Osteocyte (in vitro differentiated cells): ENCODE data around the gene N4BP2L2. TPM values are rescaled to one million over a fixed set of nuclear protein-coding genes. Genes with fewer than 3 reads are reported as not detected.

Experiments used
- DNase-seq: peaks from one replicate; pipeline ENCODE4 v3.0.0; 2021; ENCODE audit warnings: mixed read lengths; ENCODE audit not compliant: unreplicated experiment; ENCODE audit errors: extremely low spot score
- H3K27ac Mint-ChIP-seq: one replicate; pipeline ENCODE4 v1.8.0; 2021; ENCODE audit warnings: mild to moderate bottlenecking, mixed read lengths; ENCODE audit not compliant: unreplicated experiment
- H3K27me3 Mint-ChIP-seq: one replicate; pipeline ENCODE4 v1.8.0; 2021; ENCODE audit warnings: mixed read lengths; ENCODE audit not compliant: unreplicated experiment
- H3K36me3 Mint-ChIP-seq: one replicate; pipeline ENCODE4 v1.8.0; 2021; ENCODE audit warnings: mixed read lengths; ENCODE audit not compliant: unreplicated experiment
- H3K4me1 Mint-ChIP-seq: one replicate; pipeline ENCODE4 v1.8.0; 2021; ENCODE audit warnings: mixed read lengths; ENCODE audit not compliant: unreplicated experiment
- H3K4me3 Mint-ChIP-seq: one replicate; pipeline ENCODE4 v1.8.0; 2021; ENCODE audit warnings: mild to moderate bottlenecking, moderate library complexity, mixed read lengths; ENCODE audit not compliant: unreplicated experiment
- H3K9me3 Mint-ChIP-seq: one replicate; pipeline ENCODE4 v1.8.0; 2021; ENCODE audit warnings: mixed read lengths; ENCODE audit not compliant: unreplicated experiment
- CTCF ChIP-seq: fragments of 200-600 bp; sonication (generic); IDR thresholded peaks from 2 replicates; pipeline ENCODE4 v1.5.0; 2021; ENCODE audit warnings: antibody characterized with exemption, mild to moderate bottlenecking, moderate library complexity
- total RNA-seq: library from RNA; stranded (reverse); gene quantifications from 2 replicates; pipeline ENCODE4 v1.2.1, GENCODE V29; 2021

N4BP2L2 gene
- total RNA-seq, 1 donor from 2014 or later: 138 TPM

GRCh38 chr13:32423592-32423991, 115.0 kb downstream of the N4BP2L2 start:
- no peak overlapping the region for H3K27ac Mint-ChIP-seq
- no peaks in the 10 kb centered on the region for H3K9me3 Mint-ChIP-seq
- H3K4me3 Mint-ChIP-seq: no peak overlapping the region
- peaks cover 18% of the 10 kb centered on the region for H3K36me3 Mint-ChIP-seq
- no peak for DNase-seq
- H3K4me1 Mint-ChIP-seq: peaks cover 18% of the 10 kb centered on the region
- no peaks in the 10 kb centered on the region for H3K27me3 Mint-ChIP-seq
- no peak for TF ChIP-seq CTCF

DNA sequence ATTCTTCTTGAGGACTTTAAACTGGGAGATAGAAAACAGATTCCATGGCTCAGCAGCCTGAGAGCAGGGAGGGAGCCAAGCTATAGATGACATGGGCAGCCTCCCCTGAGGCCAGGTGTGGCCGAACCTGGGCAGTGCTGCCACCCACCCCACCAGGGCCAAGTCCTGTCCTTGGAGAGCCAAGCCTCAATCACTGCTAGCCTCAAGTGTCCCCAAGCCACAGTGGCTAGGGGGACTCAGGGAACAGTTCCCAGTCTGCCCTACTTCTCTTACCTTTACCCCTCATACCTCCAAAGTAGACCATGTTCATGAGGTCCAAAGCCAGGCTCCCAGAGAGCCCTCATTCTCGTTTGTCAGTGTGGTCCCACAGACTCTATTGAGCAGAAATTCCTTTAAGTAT, 118.7 kb downstream of the N4BP2L2 start:
- no peaks in the 10 kb centered on the region for H3K9me3 Mint-ChIP-seq
- no peak overlapping the region for H3K27ac Mint-ChIP-seq
- peaks cover 21% of the 10 kb centered on the region for H3K36me3 Mint-ChIP-seq
- DNase-seq: no peak
- H3K27me3 Mint-ChIP-seq: no peaks in the 10 kb centered on the region
- H3K4me3 Mint-ChIP-seq: no peak overlapping the region
- TF ChIP-seq CTCF: no peak
- H3K4me1 Mint-ChIP-seq: no peaks in the 10 kb centered on the region

DNA sequence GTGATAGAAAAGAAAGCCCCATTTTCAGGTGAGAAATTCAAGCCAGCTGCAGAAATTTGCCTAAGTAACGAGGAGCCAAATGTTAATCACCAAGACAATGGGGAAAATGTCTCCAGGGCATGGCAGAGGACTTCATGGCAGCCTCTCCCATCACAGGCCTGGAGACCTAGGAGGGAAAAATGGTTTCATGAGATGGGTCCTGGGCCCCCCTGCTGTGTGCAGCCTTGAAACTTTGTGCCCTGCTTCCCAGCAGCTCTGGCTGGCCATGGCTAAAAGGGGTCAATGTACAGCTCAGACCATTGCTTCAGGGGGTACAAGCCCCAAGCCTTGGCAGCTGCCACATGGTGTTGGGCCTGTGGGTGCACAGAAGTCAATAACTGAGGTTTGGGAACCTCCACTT, 120.6 kb downstream of the N4BP2L2 start:
- Mint-ChIP-seq H3K9me3 (no peaks in the 10 kb centered on the region), H3K4me1 (no peaks in the 10 kb centered on the region), H3K4me3 (no peak overlapping the region), H3K27ac (no peak overlapping the region), H3K27me3 (no peaks in the 10 kb centered on the region), H3K36me3 (peaks cover 11% of the 10 kb centered on the region)
- DNase-seq: no peak
- TF ChIP-seq CTCF: no peak

DNA sequence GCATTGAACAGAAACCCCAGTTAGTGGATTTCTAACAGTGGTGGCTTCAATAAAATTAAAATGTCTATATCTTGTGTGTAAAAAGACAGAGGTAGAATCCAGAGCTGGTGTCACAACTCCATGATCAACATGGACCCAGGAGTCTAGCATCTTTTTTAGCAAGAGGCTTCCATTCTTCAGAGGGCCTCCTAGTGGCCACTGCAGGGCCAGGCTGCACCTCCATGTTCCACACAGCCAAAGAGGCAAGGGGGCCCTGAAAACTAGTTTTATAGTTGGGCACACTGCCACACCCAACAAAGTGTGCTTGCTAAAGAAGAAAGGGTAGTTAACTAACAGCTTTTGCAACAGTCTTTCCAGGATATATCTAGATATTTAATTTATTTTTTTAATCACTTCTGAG, 123.6 kb downstream of the N4BP2L2 start:
- H3K4me3 Mint-ChIP-seq: no peak overlapping the region
- DNase-seq: no peak
- H3K27me3 Mint-ChIP-seq: no peaks in the 10 kb centered on the region
- peaks cover 8% of the 10 kb centered on the region for H3K36me3 Mint-ChIP-seq
- peaks cover 2% of the 10 kb centered on the region for H3K4me1 Mint-ChIP-seq
- peak; percentile 46 for TF ChIP-seq CTCF
- no peaks in the 10 kb centered on the region for H3K9me3 Mint-ChIP-seq
- H3K27ac Mint-ChIP-seq: no peak overlapping the region

DNA sequence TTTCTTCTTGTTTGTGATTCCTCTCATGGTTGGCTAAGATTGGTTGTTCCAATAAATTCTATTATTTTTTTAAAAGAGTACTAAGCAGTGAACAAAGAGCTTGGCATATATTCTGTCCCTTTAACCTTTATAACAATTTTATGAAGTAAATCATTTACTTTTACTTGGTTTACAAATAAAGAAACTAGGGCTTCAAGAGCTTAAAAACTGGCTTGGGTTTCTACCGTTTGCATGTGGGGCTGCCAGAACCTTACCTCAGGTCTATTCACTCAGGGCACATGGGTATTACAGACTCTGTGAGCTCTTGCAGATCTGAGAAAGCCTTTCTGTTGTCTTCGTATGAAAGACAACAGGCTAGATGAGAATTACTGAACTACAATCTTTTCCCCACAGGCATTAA, 124.0 kb downstream of the N4BP2L2 start:
- Mint-ChIP-seq H3K9me3 (no peaks in the 10 kb centered on the region), H3K4me3 (no peak overlapping the region), H3K36me3 (peaks cover 4% of the 10 kb centered on the region), H3K27ac (no peak overlapping the region), H3K4me1 (peaks cover 6% of the 10 kb centered on the region), H3K27me3 (peaks cover 2% of the 10 kb centered on the region)
- no peak for DNase-seq
- TF ChIP-seq CTCF: no peak
